IMR-90 (cell line): Measurements from ENCODE around the gene GBF1.

Experiments
- CTCF ChIP-seq: conservative IDR thresholded peaks from 2 replicates; pipeline ENCODE4 v1.5.1; 2012; ENCODE audit warnings: mild to moderate bottlenecking, low read depth, low read length, improper control_type of control experiment
- ELK1 ChIP-seq: fragments of 150-350 bp; IDR thresholded peaks from 2 replicates; pipeline ENCODE4 v1.6.1; 2016; ENCODE audit warnings: low read depth, mild to moderate bottlenecking, low read length, moderate library complexity, borderline replicate concordance
- MAFK ChIP-seq: IDR thresholded peaks from 2 replicates; pipeline ENCODE4 v1.6.1; 2012; ENCODE audit warnings: low read depth, low read length, improper control_type of control experiment
- MAZ ChIP-seq: IDR thresholded peaks from 2 replicates; pipeline ENCODE4 v1.6.1; 2012; ENCODE audit warnings: low read depth, mild to moderate bottlenecking, low read length, improper control_type of control experiment, moderate library complexity, borderline replicate concordance
- MXI1 ChIP-seq: IDR thresholded peaks from 2 replicates; pipeline ENCODE4 v1.6.1; 2012; ENCODE audit warnings: low read depth, mild to moderate bottlenecking, low read length, moderate library complexity, borderline replicate concordance
- NFE2L2 ChIP-seq: fragments of 150-350 bp; IDR thresholded peaks from 2 replicates; pipeline ENCODE4 v1.6.1; 2016; ENCODE audit warnings: low read depth, mild to moderate bottlenecking, low read length
- POLR2A ChIP-seq: IDR thresholded peaks from 2 replicates; pipeline ENCODE4 v1.6.1; 2012; ENCODE audit warnings: mild to moderate bottlenecking, low read depth, low read length
- RAD21 ChIP-seq: IDR thresholded peaks from 2 replicates; pipeline ENCODE4 v1.6.1; 2012; ENCODE audit warnings: low read length, improper control_type of control experiment
- RCOR1 ChIP-seq: IDR thresholded peaks from 2 replicates; pipeline ENCODE4 v1.6.1; 2012; ENCODE audit warnings: mild to moderate bottlenecking, low read length, improper control_type of control experiment; ENCODE audit not compliant: insufficient replicate concordance
- RFX5 ChIP-seq: IDR thresholded peaks from 2 replicates; pipeline ENCODE4 v1.8.0; 2012; ENCODE audit warnings: low read depth, mild to moderate bottlenecking, low read length, moderate library complexity
- SMC3 ChIP-seq: fragments of 150-350 bp; IDR thresholded peaks from 2 replicates; pipeline ENCODE4 v1.6.1; 2016; ENCODE audit warnings: low read depth, mild to moderate bottlenecking, antibody characterized with exemption, low read length, moderate library complexity
- USF2 ChIP-seq: fragments of 150-350 bp; IDR thresholded peaks from 2 replicates; pipeline ENCODE4 v1.6.1; 2017; ENCODE audit warnings: mild to moderate bottlenecking, antibody characterized with exemption, low read length, low read depth

- TF ChIP-seq POLR2A: no peak
- TF ChIP-seq ELK1: no peak
- no peak for TF ChIP-seq CTCF
- no peak for TF ChIP-seq RAD21
- no peak for TF ChIP-seq MXI1
- TF ChIP-seq RFX5: no peak
- no peak for TF ChIP-seq NFE2L2
- no peak for TF ChIP-seq SMC3
- no peak for TF ChIP-seq MAZ
- no peak for TF ChIP-seq RCOR1
- TF ChIP-seq USF2: no peak
- TF ChIP-seq MAFK: no peak
Measured at GRCh38 chr10:102423372-102423968, 178.1 kb downstream of the GBF1 start.
